ENCODE data around the gene CDH18. TPM values are rescaled to one million over a fixed set of nuclear protein-coding genes. Genes with fewer than 3 reads are reported as not detected.

Gene CDH18
- total RNA-seq, 1 donor from 2014 or later, result not detected

GRCh38 chr5:19713740-19714139 is 274.3 kb downstream of the CDH18 start:
- intact Hi-C loops (cut with micrococcal nuclease), result no loop called here
- Mint-ChIP-seq H3K27ac (no peak overlapping the region), H3K36me3 (ENCODE audit: low read depth) (no peaks in the 10 kb centered on the region), H3K9me3 (no peaks in the 10 kb centered on the region), H3K27me3 (no peaks in the 10 kb centered on the region), H3K4me3 (no peak overlapping the region), H3K4me1 (no peaks in the 10 kb centered on the region)
- no peak for DNase-seq

- DNase-seq, result no peak
- Mint-ChIP-seq H3K4me1 (no peaks in the 10 kb centered on the region), H3K4me3 (no peak overlapping the region), H3K27ac (no peak overlapping the region), H3K9me3 (peaks cover 7% of the 10 kb centered on the region), H3K36me3 (ENCODE audit: low read depth) (no peaks in the 10 kb centered on the region), H3K27me3 (no peaks in the 10 kb centered on the region)
- intact Hi-C loops (cut with micrococcal nuclease), result no loop called here
These were observed 278.6 kb downstream of the CDH18 start for GRCh38 chr5:19709403-19709802.

GRCh38 chr5:19706776-19707175 is 281.2 kb downstream of the CDH18 start:
- Mint-ChIP-seq H3K27ac (no peak overlapping the region), H3K9me3 (peaks cover 11% of the 10 kb centered on the region), H3K36me3 (ENCODE audit: low read depth) (no peaks in the 10 kb centered on the region), H3K4me1 (no peaks in the 10 kb centered on the region), H3K4me3 (no peak overlapping the region), H3K27me3 (no peaks in the 10 kb centered on the region)
- intact Hi-C loops (cut with micrococcal nuclease), result no loop called here
- DNase-seq, result no peak

- H3K4me3 Mint-ChIP-seq, result no peak overlapping the region
- intact Hi-C loops (cut with micrococcal nuclease), result no loop called here
- no peak overlapping the region for H3K27ac Mint-ChIP-seq
- no peaks in the 10 kb centered on the region for H3K36me3 Mint-ChIP-seq (ENCODE audit: low read depth)
- DNase-seq, result no peak
- H3K9me3 Mint-ChIP-seq, result peaks cover 7% of the 10 kb centered on the region
- H3K27me3 Mint-ChIP-seq, result no peaks in the 10 kb centered on the region
- H3K4me1 Mint-ChIP-seq, result no peaks in the 10 kb centered on the region
These were observed 286.3 kb downstream of the CDH18 start for GRCh38 chr5:19701731-19702130.

GRCh38 chr5:19694949-19695611 is 292.9 kb downstream of the CDH18 start:
- no peaks in the 10 kb centered on the region for H3K4me1 Mint-ChIP-seq
- no peak overlapping the region for H3K27ac Mint-ChIP-seq
- H3K36me3 Mint-ChIP-seq (ENCODE audit: low read depth), result no peaks in the 10 kb centered on the region
- no peak for DNase-seq
- H3K27me3 Mint-ChIP-seq, result no peaks in the 10 kb centered on the region
- intact Hi-C loops (cut with micrococcal nuclease), result no loop called here
- H3K9me3 Mint-ChIP-seq, result no peaks in the 10 kb centered on the region
- H3K4me3 Mint-ChIP-seq, result no peak overlapping the region

- H3K36me3 Mint-ChIP-seq (ENCODE audit: low read depth), result no peaks in the 10 kb centered on the region
- H3K4me1 Mint-ChIP-seq, result no peaks in the 10 kb centered on the region
- H3K27me3 Mint-ChIP-seq, result no peaks in the 10 kb centered on the region
- no peak overlapping the region for H3K27ac Mint-ChIP-seq
- peaks cover 10% of the 10 kb centered on the region for H3K9me3 Mint-ChIP-seq
- no peak for DNase-seq
- intact Hi-C loops (cut with micrococcal nuclease), result no loop called here
- no peak overlapping the region for H3K4me3 Mint-ChIP-seq
These were observed 297.0 kb downstream of the CDH18 start for GRCh38 chr5:19690978-19691377.

DNA sequence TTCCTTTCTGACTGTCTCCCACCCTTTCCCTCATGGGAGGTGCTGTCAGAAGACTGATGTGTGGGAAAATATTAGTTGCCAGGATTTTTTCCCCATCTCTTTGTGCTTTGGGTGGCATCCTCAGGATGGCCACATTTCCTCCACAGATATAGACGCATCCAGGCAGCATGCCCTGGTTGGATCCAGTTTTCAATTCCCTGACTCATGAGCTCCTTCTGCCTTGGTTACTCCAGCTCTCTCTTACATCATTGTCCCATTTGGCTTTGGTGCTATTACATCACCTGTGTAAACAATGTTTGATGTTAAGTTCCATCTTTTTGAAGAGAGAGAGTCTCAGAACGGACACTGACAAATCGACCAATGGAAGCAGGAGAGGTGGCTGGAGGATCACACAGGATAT is 302.5 kb downstream of the CDH18 start:
- DNase-seq, result no peak
- intact Hi-C loops (cut with micrococcal nuclease), result no loop called here
- no peaks in the 10 kb centered on the region for H3K36me3 Mint-ChIP-seq (ENCODE audit: low read depth)
- no peak overlapping the region for H3K4me3 Mint-ChIP-seq
- H3K4me1 Mint-ChIP-seq, result no peaks in the 10 kb centered on the region
- H3K27me3 Mint-ChIP-seq, result no peaks in the 10 kb centered on the region
- H3K27ac Mint-ChIP-seq, result no peak overlapping the region
- H3K9me3 Mint-ChIP-seq, result peaks cover 15% of the 10 kb centered on the region

- Mint-ChIP-seq H3K9me3 (peaks cover 8% of the 10 kb centered on the region), H3K27ac (no peak overlapping the region), H3K4me3 (no peak overlapping the region), H3K27me3 (no peaks in the 10 kb centered on the region), H3K36me3 (ENCODE audit: low read depth) (no peaks in the 10 kb centered on the region), H3K4me1 (no peaks in the 10 kb centered on the region)
- intact Hi-C loops (cut with micrococcal nuclease), result no loop called here
- no peak for DNase-seq
These were observed 311.1 kb downstream of the CDH18 start for GRCh38 chr5:19676895-19677294.

DNA sequence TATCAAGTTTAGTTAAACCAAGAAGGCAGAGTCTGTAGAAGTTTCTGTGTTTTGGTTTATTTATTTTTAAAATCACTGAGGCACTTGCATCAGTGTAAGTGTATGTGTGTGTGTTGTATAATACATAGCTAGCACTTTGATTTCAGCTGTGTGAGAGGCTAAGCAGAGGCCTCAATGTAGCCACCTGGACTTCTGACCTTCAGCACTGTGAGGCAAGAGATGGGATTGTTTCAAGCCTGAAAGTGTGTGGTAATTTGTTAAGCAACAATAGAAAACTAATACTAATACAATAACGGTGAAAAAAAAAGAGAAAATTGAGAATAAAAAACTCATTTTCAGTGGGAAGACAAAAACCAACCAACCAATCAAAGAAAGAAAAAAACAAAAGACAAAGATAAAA is 327.3 kb downstream of the CDH18 start:
- H3K27me3 Mint-ChIP-seq, result no peaks in the 10 kb centered on the region
- intact Hi-C loops (cut with micrococcal nuclease), result no loop called here
- H3K4me3 Mint-ChIP-seq, result no peak overlapping the region
- H3K9me3 Mint-ChIP-seq, result peaks cover 6% of the 10 kb centered on the region
- no peak overlapping the region for H3K27ac Mint-ChIP-seq
- no peaks in the 10 kb centered on the region for H3K4me1 Mint-ChIP-seq
- DNase-seq, result no peak
- no peaks in the 10 kb centered on the region for H3K36me3 Mint-ChIP-seq (ENCODE audit: low read depth)

DNA sequence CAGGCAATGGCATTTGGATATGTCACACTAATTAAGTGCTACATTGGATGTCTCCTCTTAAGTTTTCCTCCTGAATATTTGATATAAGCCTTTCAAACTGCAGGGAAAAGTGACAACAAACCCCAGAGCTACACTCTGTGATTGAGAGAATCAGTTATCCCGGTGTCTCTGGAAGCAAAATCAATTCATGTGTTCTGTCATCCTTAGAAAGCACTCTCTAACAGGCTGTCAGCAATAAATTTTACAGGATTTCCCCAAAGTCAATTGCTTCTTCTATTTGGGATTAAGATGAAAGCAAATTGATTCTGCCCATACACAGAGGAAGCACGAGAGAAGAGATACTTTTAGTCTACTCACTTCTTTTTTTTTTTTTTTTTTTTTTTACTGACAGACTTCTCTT is 332.4 kb downstream of the CDH18 start:
- Mint-ChIP-seq H3K27ac (no peak overlapping the region), H3K9me3 (peaks cover 4% of the 10 kb centered on the region), H3K27me3 (no peaks in the 10 kb centered on the region), H3K4me1 (no peaks in the 10 kb centered on the region), H3K4me3 (no peak overlapping the region), H3K36me3 (ENCODE audit: low read depth) (no peaks in the 10 kb centered on the region)
- intact Hi-C loops (cut with micrococcal nuclease), result no loop called here
- no peak for DNase-seq

GRCh38 chr5:19638461-19638860 is 349.5 kb downstream of the CDH18 start:
- no peaks in the 10 kb centered on the region for H3K27me3 Mint-ChIP-seq
- H3K27ac Mint-ChIP-seq, result no peak overlapping the region
- H3K36me3 Mint-ChIP-seq (ENCODE audit: low read depth), result no peaks in the 10 kb centered on the region
- DNase-seq, result no peak
- intact Hi-C loops (cut with micrococcal nuclease), result no loop called here
- no peak overlapping the region for H3K4me3 Mint-ChIP-seq
- H3K9me3 Mint-ChIP-seq, result peaks cover 5% of the 10 kb centered on the region
- H3K4me1 Mint-ChIP-seq, result no peaks in the 10 kb centered on the region

DNA sequence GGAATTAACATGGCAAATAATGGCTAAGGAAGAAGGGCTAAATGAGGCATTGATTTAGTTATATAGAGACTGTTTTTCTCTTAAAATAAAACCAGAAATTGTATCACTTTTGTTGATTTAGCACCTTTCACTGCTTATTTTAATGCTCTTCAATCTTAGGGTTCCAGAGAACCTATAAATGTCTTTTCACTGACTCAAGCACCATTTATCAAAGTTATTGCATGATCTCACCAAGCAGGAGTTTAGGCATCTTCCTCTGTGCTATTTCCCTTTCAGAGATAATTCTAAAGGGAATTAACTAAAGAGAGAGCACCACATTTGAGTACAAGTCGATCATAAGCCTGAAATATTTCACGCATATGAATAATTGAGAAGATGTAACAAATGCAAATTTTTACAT is 357.1 kb downstream of the CDH18 start:
- intact Hi-C loops (cut with micrococcal nuclease), result no loop called here
- Mint-ChIP-seq H3K36me3 (ENCODE audit: low read depth) (no peaks in the 10 kb centered on the region), H3K4me3 (no peak overlapping the region), H3K9me3 (peaks cover 10% of the 10 kb centered on the region), H3K27ac (no peak overlapping the region), H3K4me1 (no peaks in the 10 kb centered on the region), H3K27me3 (no peaks in the 10 kb centered on the region)
- DNase-seq, result no peak

GRCh38 chr5:19626211-19626610 is 361.8 kb downstream of the CDH18 start:
- no peaks in the 10 kb centered on the region for H3K27me3 Mint-ChIP-seq
- no peaks in the 10 kb centered on the region for H3K4me1 Mint-ChIP-seq
- no peaks in the 10 kb centered on the region for H3K36me3 Mint-ChIP-seq (ENCODE audit: low read depth)
- H3K27ac Mint-ChIP-seq, result no peak overlapping the region
- peaks cover 8% of the 10 kb centered on the region for H3K9me3 Mint-ChIP-seq
- DNase-seq, result no peak
- intact Hi-C loops (cut with micrococcal nuclease), result no loop called here
- no peak overlapping the region for H3K4me3 Mint-ChIP-seq

DNA sequence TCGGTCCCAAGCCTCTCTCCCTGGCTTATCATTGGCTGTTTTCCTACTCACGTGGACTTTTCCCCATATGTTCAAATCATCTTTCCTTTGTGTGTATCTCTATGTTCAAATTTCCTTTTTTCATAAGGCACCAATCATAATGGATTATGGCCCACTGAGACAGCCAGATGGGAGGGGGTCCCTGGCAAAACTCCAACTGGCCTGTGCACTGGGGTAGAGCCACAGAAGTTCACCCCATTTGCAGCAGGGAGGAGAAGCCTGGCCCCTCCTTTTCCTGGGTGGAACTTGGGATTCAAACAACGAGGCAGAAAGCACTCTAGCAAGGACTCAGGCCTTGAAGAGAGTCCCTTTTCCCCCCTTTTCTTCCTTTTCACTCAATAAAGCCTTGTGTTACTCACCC is 362.4 kb downstream of the CDH18 start:
- Mint-ChIP-seq H3K27me3 (no peaks in the 10 kb centered on the region), H3K4me1 (no peaks in the 10 kb centered on the region), H3K4me3 (no peak overlapping the region), H3K9me3 (peaks cover 8% of the 10 kb centered on the region), H3K36me3 (ENCODE audit: low read depth) (no peaks in the 10 kb centered on the region), H3K27ac (no peak overlapping the region)
- intact Hi-C loops (cut with micrococcal nuclease), result no loop called here
- no peak for DNase-seq

- Mint-ChIP-seq H3K36me3 (ENCODE audit: low read depth) (no peaks in the 10 kb centered on the region), H3K27ac (no peak overlapping the region), H3K9me3 (peaks cover 7% of the 10 kb centered on the region), H3K27me3 (no peaks in the 10 kb centered on the region), H3K4me1 (no peaks in the 10 kb centered on the region), H3K4me3 (no peak overlapping the region)
- intact Hi-C loops (cut with micrococcal nuclease), result no loop called here
- no peak for DNase-seq
These were observed 368.4 kb downstream of the CDH18 start for GRCh38 chr5:19619571-19619970.

All from activated CD4-positive, alpha-beta T cell treated with anti-CD3 and anti-CD28 coated beads, Interleukin-2, amount 10 ng/mL, durations not matched to agents 24 days and 14 days (primary cell).